ENCODE results near the gene PELI3.
A peak's percentile ranks its signal among the peaks of the same experiment; 100 is the strongest.
"Not testable (repeated sequence)": the region's sequence is repeated elsewhere in the genome, so short reads cannot be mapped to it uniquely, and the experiment has no call there.

PELI3 gene

DNA sequence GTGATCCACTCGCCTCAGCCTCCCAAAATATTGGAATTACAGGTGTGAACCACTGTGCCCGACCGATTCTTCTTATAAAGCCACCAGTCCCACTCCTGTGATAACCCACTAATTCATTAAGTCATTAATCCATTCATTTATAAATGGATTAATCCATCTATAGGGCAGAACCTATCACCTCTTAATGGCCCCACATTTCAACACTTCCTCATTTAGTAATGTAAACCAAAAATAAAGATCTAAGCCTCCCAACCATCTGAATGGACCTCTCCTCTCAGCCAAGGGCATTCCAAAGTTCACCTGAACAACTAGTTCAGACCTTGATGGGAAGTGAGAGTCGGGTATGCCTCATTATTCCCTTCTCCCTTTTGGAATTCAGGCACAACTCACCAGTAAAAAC is 18.2 kb upstream of the PELI3 start:
- no peak for DNase-seq

DNA sequence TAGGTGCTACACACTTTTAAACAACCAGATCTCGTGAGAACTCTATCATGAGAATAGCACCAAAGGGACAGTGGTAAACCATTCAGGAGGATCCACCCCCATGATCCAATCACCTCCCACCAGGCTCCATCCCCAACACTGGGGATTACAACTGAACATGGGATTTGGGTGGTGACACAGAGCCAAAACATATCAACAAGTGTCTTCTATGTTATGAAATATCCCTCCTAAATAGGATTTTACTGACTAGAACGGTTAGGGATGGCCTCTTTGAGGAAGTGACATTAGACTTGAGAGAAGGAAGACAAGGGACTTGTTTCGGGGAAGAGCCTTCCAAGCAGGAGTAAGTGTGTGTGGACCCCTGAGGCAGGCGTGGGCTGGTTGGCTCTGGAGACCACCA is 16.1 kb upstream of the PELI3 start:
- no peak for DNase-seq

DNA sequence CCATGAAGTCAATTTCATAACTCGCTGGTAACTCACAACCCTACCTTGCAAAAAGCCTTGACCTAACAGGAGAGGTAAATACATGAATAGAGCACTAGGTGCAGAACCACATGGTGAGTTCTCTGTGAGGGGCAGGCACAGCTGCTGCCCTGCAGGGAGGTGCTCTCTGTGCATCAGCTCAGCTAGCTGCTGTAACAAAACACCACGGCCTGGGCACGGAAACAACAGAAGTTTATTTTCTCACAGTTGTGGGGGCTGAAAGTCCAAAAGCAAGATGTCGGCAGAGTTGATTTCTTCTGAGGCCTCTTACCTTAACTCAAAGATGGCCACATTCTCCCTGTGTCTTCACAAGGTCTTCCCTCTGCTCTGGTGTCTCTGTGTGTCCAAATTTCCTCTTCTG is 15.0 kb upstream of the PELI3 start:
- DNase-seq, result no peak

DNA sequence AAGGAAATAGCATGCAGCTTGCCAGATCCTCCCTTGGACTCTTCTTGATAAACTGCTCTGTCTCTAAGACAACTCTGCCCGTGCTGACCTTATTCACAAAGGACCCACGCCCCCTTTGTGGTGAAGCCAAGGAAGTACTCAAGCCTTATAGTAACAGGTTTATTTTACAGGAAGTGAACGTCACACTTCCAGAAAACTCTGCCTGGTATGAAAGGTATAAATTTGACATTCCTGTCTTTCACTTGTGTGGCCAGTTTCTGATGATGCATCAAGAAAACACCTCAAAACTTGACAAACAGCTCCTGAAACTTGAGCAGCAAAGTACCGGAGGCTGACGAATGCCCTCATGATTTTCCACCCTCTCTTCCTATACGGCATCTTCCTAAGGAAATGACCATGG is 12.5 kb upstream of the PELI3 start:
- DNase-seq, result no peak

DNA sequence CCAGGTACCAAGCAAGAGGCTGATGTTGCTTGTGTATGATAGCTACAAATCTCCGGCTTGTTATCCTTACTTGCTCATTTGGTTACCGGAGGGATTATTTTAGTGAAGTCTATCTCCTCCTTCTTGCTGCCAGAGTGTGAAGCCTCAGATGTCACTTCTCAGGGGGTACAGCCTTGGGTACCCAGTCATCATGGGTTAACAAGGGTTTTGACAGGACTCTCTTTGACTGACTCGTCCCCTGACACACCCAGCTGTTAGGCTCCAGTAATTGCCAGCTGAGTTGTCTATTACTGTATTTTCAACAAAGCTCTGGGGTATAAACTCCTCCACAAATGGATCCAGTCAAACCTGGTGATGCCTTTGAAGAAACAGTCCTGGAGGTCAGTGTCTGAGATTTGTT is 11.9 kb upstream of the PELI3 start:
- no peak for DNase-seq

- no peak for DNase-seq
Measured at GRCh38 chr11:66457826-66458225, 8.9 kb upstream of the PELI3 start.

DNA sequence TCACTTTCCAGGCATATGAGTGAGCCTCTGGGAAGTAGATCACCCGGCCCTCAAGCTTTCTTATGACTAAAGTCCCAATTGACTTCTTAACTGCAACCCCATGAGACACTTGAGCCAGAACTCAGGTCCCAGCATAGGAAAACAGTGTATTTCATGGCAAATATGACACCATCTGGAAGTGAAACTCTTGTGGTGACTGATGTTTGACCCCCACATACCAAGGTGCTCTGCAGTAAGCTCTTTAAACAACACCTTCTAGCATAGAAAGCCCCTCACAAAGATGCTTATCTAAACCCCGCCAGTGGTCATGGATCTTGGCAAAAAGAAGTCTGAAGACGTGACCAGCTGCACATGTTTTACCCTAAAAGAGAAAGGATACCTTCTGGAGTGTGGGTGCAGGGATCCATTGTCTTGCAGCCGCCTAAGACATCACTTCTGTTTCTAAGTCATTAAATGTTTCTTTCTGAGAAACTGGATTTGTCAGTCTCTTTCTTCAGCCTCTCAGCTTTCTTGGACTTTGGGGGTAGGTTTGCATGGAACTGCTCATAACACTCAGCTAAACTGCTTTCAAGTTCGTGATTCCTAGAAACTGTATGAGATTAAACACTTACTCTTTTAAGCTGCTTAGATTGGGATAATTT is 7.4 kb upstream of the PELI3 start:
- DNase-seq, result no peak

DNA sequence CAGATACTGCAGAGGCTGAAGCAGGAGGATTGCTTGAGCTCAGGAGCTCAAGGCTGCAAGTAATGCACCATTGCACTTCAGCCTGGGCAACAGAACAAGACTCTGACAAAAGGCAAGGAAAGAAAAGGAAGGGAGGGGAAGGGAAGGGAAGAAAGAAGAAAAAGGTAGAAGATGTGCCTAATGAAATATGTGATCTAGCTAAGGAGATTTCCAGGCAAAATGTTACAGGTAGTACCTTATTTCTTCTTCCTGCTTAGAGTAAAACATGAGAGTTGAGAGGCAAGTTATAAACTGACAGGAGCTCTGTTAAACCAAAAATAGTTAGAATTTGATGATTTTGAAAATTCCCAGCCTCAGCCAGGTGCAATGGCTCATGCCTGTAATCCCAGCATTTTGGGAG is 4.7 kb upstream of the PELI3 start:
- no peak for DNase-seq

- peak in 1 of 5 donors; percentile 42 for DNase-seq
Measured at GRCh38 chr11:66462911-66463310, 3.8 kb upstream of the PELI3 start.

DNA sequence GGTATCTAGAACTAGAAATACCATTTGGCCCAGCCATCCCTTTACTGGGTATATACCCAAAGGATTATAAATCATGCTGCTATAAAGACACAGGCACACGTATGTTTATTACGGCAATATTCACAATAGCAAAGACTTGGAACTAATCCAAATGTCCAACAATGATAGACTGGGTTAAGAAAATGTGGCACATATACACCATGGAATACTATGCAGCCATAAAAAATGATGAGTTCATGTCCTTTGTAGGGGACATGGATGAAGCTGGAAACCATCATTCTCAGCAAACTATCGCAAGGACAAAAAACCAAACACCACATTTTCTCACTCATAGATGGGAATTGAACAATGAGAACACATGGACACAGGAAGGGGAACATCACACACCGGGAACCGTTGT is 2.6 kb upstream of the PELI3 start:
- DNase-seq, result not testable (repeated sequence)

DNA sequence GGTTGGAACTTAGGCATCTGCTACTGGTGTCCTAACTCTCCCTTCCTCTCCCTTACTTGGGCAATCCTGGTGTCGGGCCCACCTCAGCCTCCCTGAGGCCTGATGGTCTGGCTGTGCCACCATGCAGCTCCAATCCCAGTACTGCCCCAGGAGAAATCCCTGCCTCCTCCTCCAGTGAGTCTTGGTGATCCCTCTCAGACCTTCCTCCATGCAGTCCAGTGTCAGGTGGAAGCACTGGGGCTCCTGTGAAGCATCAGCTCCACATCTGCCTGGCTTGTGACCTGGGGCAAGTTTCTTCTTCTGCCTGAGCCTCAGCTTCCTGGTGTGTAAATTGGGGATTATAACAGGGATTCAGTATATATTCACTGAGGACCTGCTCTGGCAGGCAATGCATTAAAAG is 1.8 kb upstream of the PELI3 start:
- DNase-seq, result no peak

- DNase-seq, result no peak
Measured at GRCh38 chr11:66465373-66466224, 1.1 kb upstream of the PELI3 start.

DNA sequence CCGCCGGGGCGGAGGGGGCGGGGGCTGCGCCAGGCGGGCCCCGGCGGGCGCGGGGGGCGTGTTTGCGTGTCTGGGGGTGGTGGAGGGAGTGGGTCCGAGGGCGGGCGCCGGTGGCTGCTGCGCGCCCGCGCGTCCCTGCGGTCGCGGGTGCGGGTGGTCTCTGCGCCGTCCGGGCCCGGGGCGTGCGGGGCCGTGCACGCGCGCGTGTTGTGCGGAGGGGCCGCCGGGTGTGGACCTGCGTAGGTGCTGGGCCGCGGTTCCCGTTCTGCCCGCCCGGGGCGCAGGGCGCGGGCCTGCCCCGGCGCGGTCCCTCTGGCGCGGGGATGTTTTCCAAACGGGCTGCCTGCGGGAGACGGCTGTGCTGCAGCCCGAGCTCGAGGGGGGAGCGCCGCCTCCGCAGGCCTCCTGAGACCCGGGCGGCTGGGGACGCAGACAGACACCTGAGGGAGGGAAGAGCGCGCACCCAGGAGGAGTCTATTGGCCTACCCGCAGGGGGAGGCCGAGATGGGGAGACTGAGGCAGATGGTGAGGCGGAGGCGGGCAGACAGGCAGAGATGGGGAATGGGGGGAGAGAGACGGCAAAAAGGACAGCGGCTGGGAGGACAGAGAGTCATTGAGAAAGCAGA is 442 bp downstream of the PELI3 start:
- DNase-seq, result peak in 2 of 5 donors; percentile 41 to 46

DNA sequence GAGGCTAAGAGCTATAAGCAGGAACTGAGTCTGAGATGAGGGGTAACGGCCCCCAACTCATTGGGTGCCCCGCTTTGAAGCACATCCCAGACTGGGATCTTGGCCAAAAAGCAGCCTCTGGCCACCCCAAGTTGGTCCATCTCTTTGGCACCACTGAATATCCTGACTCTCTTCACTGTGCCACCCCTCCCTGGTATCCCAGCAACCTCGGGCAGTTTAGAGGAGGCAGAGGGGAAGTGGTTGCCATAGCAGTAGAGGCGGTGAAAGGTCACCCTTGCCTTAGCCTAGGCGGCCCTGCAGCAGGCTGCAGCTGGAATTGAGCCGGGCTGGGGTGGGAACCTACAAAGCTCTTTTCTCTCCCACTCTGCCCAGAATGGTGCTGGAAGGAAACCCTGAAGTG is 1.1 kb downstream of the PELI3 start:
- DNase-seq, result peak in 1 of 5 donors; percentile 34

DNA sequence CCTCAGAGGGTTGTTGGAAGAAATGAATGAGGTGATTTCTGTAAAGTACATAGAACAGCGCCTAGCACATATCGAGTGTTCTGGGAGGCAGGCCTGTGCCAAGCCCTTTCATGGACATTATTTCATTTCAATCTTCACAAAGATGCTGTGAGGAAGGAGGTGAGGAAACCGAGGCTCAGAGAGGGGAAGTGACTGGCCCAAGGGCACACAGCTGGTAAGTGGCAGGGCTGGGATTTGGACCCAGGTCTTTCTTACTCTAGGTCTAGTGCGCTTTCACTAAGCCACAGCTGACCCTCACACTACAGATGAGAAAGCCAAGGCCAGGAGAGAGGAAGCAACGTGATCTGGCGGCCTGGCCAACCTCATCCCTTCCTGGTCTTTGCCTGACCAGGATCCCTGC is 2.0 kb downstream of the PELI3 start:
- DNase-seq, result no peak

DNA sequence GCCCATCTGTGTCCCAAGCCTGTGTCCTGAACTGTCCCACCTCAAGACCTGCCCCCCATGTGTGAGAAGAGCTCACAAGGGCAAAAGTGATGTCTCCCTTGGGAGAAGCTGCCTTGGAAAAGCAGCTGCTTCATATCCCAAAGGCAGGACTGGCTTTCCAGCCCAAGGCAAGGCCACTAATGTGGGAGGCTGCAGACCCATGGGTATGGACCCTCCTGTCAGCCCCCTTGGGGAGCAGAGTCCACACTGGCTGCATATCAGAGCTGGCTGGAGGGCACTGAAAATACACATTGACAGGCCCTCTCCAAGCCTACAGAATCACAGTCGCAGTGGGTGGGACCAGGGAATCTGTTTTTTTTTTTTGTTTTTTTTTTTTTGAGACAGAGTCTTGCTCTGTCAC is 2.7 kb downstream of the PELI3 start:
- no peak for DNase-seq

- DNase-seq, result no peak
Measured at GRCh38 chr11:66470015-66470414, 3.3 kb downstream of the PELI3 start.

DNA sequence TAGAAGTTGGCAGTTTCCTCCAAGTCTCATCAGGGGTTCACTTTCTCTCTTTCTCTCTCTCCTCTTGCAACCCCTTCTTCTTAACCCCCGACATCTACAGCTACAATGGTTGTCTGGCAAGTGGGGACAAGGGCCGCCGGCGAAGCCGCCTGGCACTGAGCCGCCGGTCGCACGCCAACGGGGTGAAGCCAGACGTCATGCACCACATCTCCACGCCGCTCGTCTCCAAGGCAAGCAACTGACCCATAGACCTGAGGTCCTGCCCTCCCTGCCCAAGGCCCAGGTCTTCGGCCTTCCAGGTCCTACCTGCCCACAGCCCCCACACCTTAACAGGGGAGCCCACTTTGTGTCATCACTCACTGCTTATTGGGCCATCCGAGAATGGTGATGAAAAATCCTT is 4.4 kb downstream of the PELI3 start:
- DNase-seq, result no peak

- no peak for DNase-seq
Measured at GRCh38 chr11:66472054-66472453, 5.3 kb downstream of the PELI3 start.

GRCh38 chr11:66473167-66473566 is 6.5 kb downstream of the PELI3 start:
- DNase-seq, result no peak

DNA sequence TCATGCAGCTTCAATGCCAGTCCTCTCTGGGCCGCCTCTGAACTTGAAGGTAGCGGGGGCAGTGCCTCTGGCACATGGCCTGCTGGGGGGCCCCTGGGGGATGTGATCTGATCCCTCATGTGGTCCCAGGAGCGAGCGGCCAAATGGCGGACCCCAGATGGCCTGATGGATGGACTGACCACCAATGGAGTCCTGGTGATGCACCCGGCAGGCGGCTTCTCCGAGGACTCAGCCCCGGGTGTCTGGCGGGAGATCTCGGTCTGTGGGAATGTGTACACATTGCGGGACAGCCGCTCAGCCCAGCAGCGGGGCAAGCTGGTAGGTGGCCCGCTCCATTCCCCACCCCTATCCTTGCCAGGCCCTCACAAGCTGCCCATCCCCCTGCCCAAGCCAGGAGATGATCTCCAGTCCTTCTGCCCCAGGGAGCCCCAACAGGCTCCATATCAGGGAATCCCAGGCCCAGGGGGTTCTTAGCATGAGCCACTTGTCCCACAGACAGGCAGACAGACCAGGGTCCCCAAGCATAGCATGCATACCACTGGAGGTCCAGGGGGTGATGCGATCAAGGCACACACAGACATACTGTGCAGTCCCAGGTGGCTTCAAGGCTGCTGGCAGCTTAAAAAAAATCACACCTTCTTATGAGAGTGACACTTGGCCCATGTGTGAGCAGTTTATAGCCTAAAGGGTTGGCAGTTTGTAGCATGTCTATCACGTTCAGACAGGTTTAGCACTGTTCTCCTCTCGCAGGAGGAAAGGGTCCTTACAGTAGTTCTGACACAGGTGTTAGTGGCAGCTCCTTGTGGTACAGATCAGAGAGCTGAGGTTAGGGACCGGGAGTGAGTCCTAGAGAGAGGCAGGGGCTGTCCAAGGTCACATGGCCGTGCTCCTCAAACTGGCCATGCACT is 7.2 kb downstream of the PELI3 start:
- DNase-seq, result no peak

- no peak for DNase-seq
Measured at GRCh38 chr11:66475349-66476172, 8.9 kb downstream of the PELI3 start.

Data from T-helper 1 cell (primary cell).